Urinary bladder (tissue), 4 donors: ENCODE data around the gene POFUT2. TPM values are rescaled to one million over a fixed set of nuclear protein-coding genes. Genes with fewer than 3 reads are reported as not detected.

Experiments used
- DNase-seq: peaks from one replicate; pipeline ENCODE4 v3.0.0-alpha.2; 2015; ENCODE audit errors: extremely low spot score
- H3K27ac ChIP-seq: one replicate; pipeline ENCODE4 v1.5.1; 2013; ENCODE audit warnings: low read depth, mild to moderate bottlenecking, moderate library complexity
- H3K36me3 ChIP-seq: one replicate; pipeline ENCODE4 v1.6.1; 2013; ENCODE audit warnings: mild to moderate bottlenecking, moderate library complexity; ENCODE audit not compliant: insufficient read depth
- H3K4me1 ChIP-seq: one replicate; pipeline ENCODE4 v1.6.1; 2013; ENCODE audit warnings: mild to moderate bottlenecking, moderate library complexity; ENCODE audit not compliant: insufficient read depth
- H3K4me3 ChIP-seq: one replicate; pipeline ENCODE4 v1.5.1; 2013; ENCODE audit warnings: low read depth, low read length
- WGBS: extraction: QIAGEN DNeasy Blood & Tissue Kit; methylation state at CpG from one replicate; pipeline ENCODE4 v1.1.7; 2013; 5-methylcytosine and 5-hydroxymethylcytosine counted together
- polyA plus RNA-seq: library from polyadenylated mRNA; stranded (reverse); fragments of 200-250 nt; gene quantifications from one replicate; pipeline ENCODE4 v1.2.3, GENCODE V29; 2013
- total RNA-seq: library from RNA; depleted of rRNA; stranded (reverse); fragments of >200 nt; gene quantifications from one replicate; pipeline ENCODE4 v1.2.3, GENCODE V29; 2014
- donor health status: healthy with polysubstance abuse.
- donor health status: healthy.

The POFUT2 gene
- total and polyA plus RNA-seq, 2 donors: 26.3 to 36.3 TPM

- no peak for DNase-seq
- no peak overlapping the region for H3K4me3 ChIP-seq
- H3K36me3 ChIP-seq: no peaks in the 10 kb centered on the region
- 35% methylated on average over 27 of the region's 27 CpGs for WGBS
- H3K27ac ChIP-seq: no peak overlapping the region
- H3K4me1 ChIP-seq: no peaks in the 10 kb centered on the region
Observed at GRCh38 chr21:45256912-45257672, 30.6 kb downstream of the POFUT2 start.

- Histone ChIP-seq H3K4me1 (no peaks in the 10 kb centered on the region), H3K4me3 (no peak overlapping the region), H3K36me3 (no peaks in the 10 kb centered on the region), H3K27ac (no peak overlapping the region)
- DNase-seq: no peak
- WGBS: 84% methylated on average over 31 of the region's 31 CpGs
Observed at GRCh38 chr21:45256021-45256911, 31.4 kb downstream of the POFUT2 start.

- 85% methylated on average over 22 of the region's 22 CpGs for WGBS
- Histone ChIP-seq H3K27ac (no peak overlapping the region), H3K4me3 (no peak overlapping the region), H3K36me3 (no peaks in the 10 kb centered on the region), H3K4me1 (no peaks in the 10 kb centered on the region)
- no peak for DNase-seq
Observed at GRCh38 chr21:45255381-45256020, 32.2 kb downstream of the POFUT2 start.

GRCh38 chr21:45254460-45254930 is 33.2 kb downstream of the POFUT2 start:
- 78% methylated on average over 17 of the region's 17 CpGs for WGBS
- no peaks in the 10 kb centered on the region for H3K4me1 ChIP-seq
- no peak overlapping the region for H3K27ac ChIP-seq
- H3K4me3 ChIP-seq: no peak overlapping the region
- DNase-seq: no peak
- no peaks in the 10 kb centered on the region for H3K36me3 ChIP-seq

- no peak overlapping the region for H3K4me3 ChIP-seq
- H3K36me3 ChIP-seq: no peaks in the 10 kb centered on the region
- 86% methylated on average over 28 of the region's 28 CpGs for WGBS
- no peak overlapping the region for H3K27ac ChIP-seq
- H3K4me1 ChIP-seq: no peaks in the 10 kb centered on the region
- DNase-seq: no peak
Observed at GRCh38 chr21:45253633-45254459, 33.8 kb downstream of the POFUT2 start.

- 36% methylated on average over 8 of the region's 8 CpGs for WGBS
- DNase-seq: no peak
- Histone ChIP-seq H3K4me1 (no peaks in the 10 kb centered on the region), H3K4me3 (no peak overlapping the region), H3K36me3 (no peaks in the 10 kb centered on the region), H3K27ac (no peak overlapping the region)
Observed at GRCh38 chr21:45253180-45253579, 34.5 kb downstream of the POFUT2 start.

GRCh38 chr21:45252448-45252925 is 35.2 kb downstream of the POFUT2 start:
- no peak overlapping the region for H3K27ac ChIP-seq
- H3K4me3 ChIP-seq: no peak overlapping the region
- H3K4me1 ChIP-seq: no peaks in the 10 kb centered on the region
- DNase-seq: no peak
- H3K36me3 ChIP-seq: no peaks in the 10 kb centered on the region
- 94% methylated on average over 13 of the region's 13 CpGs for WGBS

- Histone ChIP-seq H3K27ac (no peak overlapping the region), H3K4me1 (no peaks in the 10 kb centered on the region), H3K36me3 (no peaks in the 10 kb centered on the region), H3K4me3 (no peak overlapping the region)
- 93% methylated on average over 28 of the region's 28 CpGs for WGBS
- no peak for DNase-seq
Observed at GRCh38 chr21:45251635-45252447, 35.9 kb downstream of the POFUT2 start.

- WGBS: 93% methylated on average over 14 of the region's 14 CpGs
- Histone ChIP-seq H3K4me3 (no peak overlapping the region), H3K27ac (no peak overlapping the region), H3K4me1 (no peaks in the 10 kb centered on the region), H3K36me3 (no peaks in the 10 kb centered on the region)
- DNase-seq: no peak
Observed at GRCh38 chr21:45250914-45251634, 36.6 kb downstream of the POFUT2 start.

- no peaks in the 10 kb centered on the region for H3K36me3 ChIP-seq
- H3K27ac ChIP-seq: no peak overlapping the region
- no peaks in the 10 kb centered on the region for H3K4me1 ChIP-seq
- 76% methylated on average over 3 of the region's 3 CpGs for WGBS
- no peak overlapping the region for H3K4me3 ChIP-seq
- no peak for DNase-seq
Observed at GRCh38 chr21:45250272-45250671, 37.4 kb downstream of the POFUT2 start.

GRCh38 chr21:45249626-45250025 is 38.1 kb downstream of the POFUT2 start:
- no peaks in the 10 kb centered on the region for H3K4me1 ChIP-seq
- H3K36me3 ChIP-seq: no peaks in the 10 kb centered on the region
- no peak overlapping the region for H3K27ac ChIP-seq
- DNase-seq: no peak
- H3K4me3 ChIP-seq: no peak overlapping the region
- 90% methylated on average over 6 of the region's 6 CpGs for WGBS

GRCh38 chr21:45248893-45249381 is 38.8 kb downstream of the POFUT2 start:
- 35% methylated on average over 14 of the region's 14 CpGs for WGBS
- H3K27ac ChIP-seq: no peak overlapping the region
- no peak overlapping the region for H3K4me3 ChIP-seq
- no peaks in the 10 kb centered on the region for H3K36me3 ChIP-seq
- no peaks in the 10 kb centered on the region for H3K4me1 ChIP-seq
- DNase-seq: no peak
